ENCODE results near the gene POC1A.

GRCh38 chr3:52150860-52151259 lies 3.4 kb downstream of the POC1A start:
- no peak for TF ChIP-seq CTCF (IDR thresholded peaks at IDR 0.05; ENCODE audit: poor library complexity, severe bottlenecking)
- TF ChIP-seq REST (IDR thresholded peaks at IDR 0.05; ENCODE audit: borderline replicate concordance) = no peak
- no peak for TF ChIP-seq POLR2AphosphoS5 (IDR thresholded peaks at IDR 0.05)
- no peak for TF ChIP-seq EP300 (conservative IDR thresholded peaks at IDR 0.05; ENCODE audit: poor library complexity, severe bottlenecking)
- no peak for TF ChIP-seq MXI1 (conservative IDR thresholded peaks at IDR 0.05; ENCODE audit: poor library complexity, severe bottlenecking)
- TF ChIP-seq EZH2 (IDR thresholded peaks at IDR 0.05; ENCODE audit: borderline replicate concordance, insufficient read depth, low read length, poor library complexity, severe bottlenecking) = no peak
- no peak for TF ChIP-seq RAD21 (conservative IDR thresholded peaks at IDR 0.05)
- TF ChIP-seq SMC3 (conservative IDR thresholded peaks at IDR 0.05; ENCODE audit: poor library complexity) = no peak

Data from neural cell (in vitro differentiated cells).